GM23338 (cell line): ENCODE results near the gene MPZL1. TPM values are rescaled to one million over a fixed set of nuclear protein-coding genes. Genes with fewer than 3 reads are reported as not detected.
A peak's percentile ranks its signal among the peaks of the same experiment; 100 is the strongest.

Experiments used
- ATAC-seq: fragments of 200-7000 bp; cut with Tn5 transposase; 3 replicates; pipeline ENCODE4 v1.9.1; 2020
- DNase-seq: peaks from one replicate; pipeline ENCODE4 v3.0.0-alpha.2; 2015; ENCODE audit warnings: low spot score
- H2AFZ ChIP-seq: fragments of 200-600 bp; sonication (generic); 2 replicates; pipeline ENCODE4 v1.8.0; 2016; ENCODE audit warnings: antibody characterized with exemption, mild to moderate bottlenecking, moderate library complexity
- H3F3A ChIP-seq: fragments of 200-600 bp; sonication (generic); replicated peaks from 2 replicates; pipeline ENCODE4 v1.8.0; 2017; ENCODE audit warnings: antibody characterized with exemption, mixed run types, low read depth
- H3K27ac ChIP-seq: fragments of 200-600 bp; sonication (generic); 2 replicates; pipeline ENCODE4 v1.6.1; 2016; ENCODE audit warnings: low read depth
- H3K27me3 ChIP-seq: fragments of 200-600 bp; sonication (generic); 2 replicates; pipeline ENCODE4 v1.8.0; 2016; ENCODE audit warnings: mild to moderate bottlenecking, mixed run types, moderate library complexity; ENCODE audit not compliant: insufficient read depth
- H3K36me3 ChIP-seq: fragments of 200-600 bp; sonication (generic); 2 replicates; pipeline ENCODE4 v1.8.0; 2016; ENCODE audit warnings: mild to moderate bottlenecking; ENCODE audit not compliant: insufficient read depth
- H3K4me1 ChIP-seq: fragments of 200-600 bp; sonication (generic); 2 replicates; pipeline ENCODE4 v1.8.0; 2016; ENCODE audit warnings: mild to moderate bottlenecking, moderate library complexity; ENCODE audit not compliant: insufficient read depth
- H3K4me2 ChIP-seq: fragments of 200-600 bp; sonication (generic); 2 replicates; pipeline ENCODE4 v1.7.1; 2017; ENCODE audit warnings: mixed run types
- H3K4me3 ChIP-seq: fragments of 200-600 bp; sonication (generic); 2 replicates; pipeline ENCODE4 v1.6.1; 2016; ENCODE audit warnings: mixed run types
- H3K79me2 ChIP-seq: fragments of 200-600 bp; sonication (generic); replicated peaks from 2 replicates; pipeline ENCODE4 v1.8.0; 2017; ENCODE audit warnings: mild to moderate bottlenecking; ENCODE audit not compliant: insufficient read depth
- H3K9me2 ChIP-seq: fragments of 200-600 bp; sonication (generic); 2 replicates; pipeline ENCODE4 v1.8.0; 2017; ENCODE audit not compliant: insufficient read depth
- H4K20me1 ChIP-seq: fragments of 200-600 bp; sonication (generic); replicated peaks from 2 replicates; pipeline ENCODE4 v1.8.0; 2017; ENCODE audit warnings: mild to moderate bottlenecking; ENCODE audit not compliant: insufficient read depth
- H3K27ac Mint-ChIP-seq: 2 replicates; pipeline ENCODE4 v1.8.0; 2020; ENCODE audit warnings: inconsistent platforms, mild to moderate bottlenecking, moderate library complexity, mixed read lengths
- H3K27me3 Mint-ChIP-seq: 3 replicates; pipeline ENCODE4 v1.8.0; 2022; ENCODE audit warnings: low read depth, mild to moderate bottlenecking, moderate library complexity, mixed read lengths, inconsistent platforms; ENCODE audit not compliant: insufficient read depth, poor library complexity
- H3K36me3 Mint-ChIP-seq: 3 replicates; pipeline ENCODE4 v1.8.0; 2021; ENCODE audit warnings: low read depth, mild to moderate bottlenecking, inconsistent platforms, moderate library complexity, mixed read lengths
- H3K4me1 Mint-ChIP-seq: 3 replicates; pipeline ENCODE4 v1.8.0; 2020; ENCODE audit warnings: mild to moderate bottlenecking, inconsistent platforms, mixed read lengths
- H3K4me3 Mint-ChIP-seq: 3 replicates; pipeline ENCODE4 v1.8.0; 2021; ENCODE audit warnings: moderate library complexity, mild to moderate bottlenecking, inconsistent platforms, mixed read lengths
- H3K9me3 Mint-ChIP-seq: 3 replicates; pipeline ENCODE4 v1.8.0; 2020; ENCODE audit warnings: moderate library complexity, mild to moderate bottlenecking, inconsistent platforms, mixed read lengths
- CREB1 ChIP-seq: fragments of 250-450 bp; sonication (Bioruptor Pico); IDR thresholded peaks from 2 replicates; pipeline ENCODE4 v1.5.0; 2020; ENCODE audit warnings: low read depth, mild to moderate bottlenecking, moderate library complexity
- EZH2 ChIP-seq: fragments of 200-600 bp; sonication (generic); IDR thresholded peaks from one replicate; pipeline ENCODE4 v1.8.0; 2017; ENCODE audit warnings: antibody characterized with exemption, mild to moderate bottlenecking, low read depth; ENCODE audit not compliant: unreplicated experiment
- JUNB ChIP-seq: IDR thresholded peaks from one replicate; pipeline ENCODE4 v1.6.1; 2016; ENCODE audit warnings: antibody characterized with exemption; ENCODE audit not compliant: unreplicated experiment
- STAT1 ChIP-seq: IDR thresholded peaks from one replicate; pipeline ENCODE4 v1.6.1; 2016; ENCODE audit warnings: antibody characterized with exemption; ENCODE audit not compliant: unreplicated experiment
- ZNF114 ChIP-seq: fragments of 250-450 bp; sonication (Bioruptor Pico); IDR thresholded peaks from 2 replicates; pipeline ENCODE4 v1.5.0; 2020; ENCODE audit warnings: mild to moderate bottlenecking, moderate library complexity
- ZNF331 ChIP-seq: fragments of 250-450 bp; sonication (Bioruptor Pico); IDR thresholded peaks from 2 replicates; pipeline ENCODE4 v1.5.0; 2020; ENCODE audit warnings: low read depth, mild to moderate bottlenecking, moderate library complexity
- ZNF462 ChIP-seq: fragments of 250-450 bp; sonication (Bioruptor Pico); IDR thresholded peaks from 2 replicates; pipeline ENCODE4 v1.5.0; 2020; ENCODE audit warnings: mild to moderate bottlenecking, moderate library complexity
- polyA plus RNA-seq: library from polyadenylated mRNA; unstranded; fragments of >200 nt; fragmentation: Nextera tagmentation; extraction: Ambion mirVana; gene quantifications from 2 replicates; pipeline ENCODE4 v1.2.1, GENCODE V29; 2016
- total RNA-seq: library from RNA; depleted of rRNA; stranded (reverse); fragments of >200 nt; shearing (Covaris generic); gene quantifications from 2 replicates; pipeline ENCODE4 v1.2.3, GENCODE V29; 2014
- TF ChIP-seq, protein P1 (sequence below): IDR thresholded peaks from one replicate; pipeline ENCODE4 v1.6.1; 2018; ENCODE audit warnings: antibody characterized with exemption; ENCODE audit not compliant: unreplicated experiment
- TF ChIP-seq, protein P2 (sequence below): IDR thresholded peaks from 2 replicates; pipeline ENCODE4 v1.6.1; 2016; ENCODE audit warnings: antibody characterized with exemption

Gene MPZL1
- total and polyA plus RNA-seq, 2 experiments from 2014 or later, result 35.1 to 85.1 TPM

DNA sequence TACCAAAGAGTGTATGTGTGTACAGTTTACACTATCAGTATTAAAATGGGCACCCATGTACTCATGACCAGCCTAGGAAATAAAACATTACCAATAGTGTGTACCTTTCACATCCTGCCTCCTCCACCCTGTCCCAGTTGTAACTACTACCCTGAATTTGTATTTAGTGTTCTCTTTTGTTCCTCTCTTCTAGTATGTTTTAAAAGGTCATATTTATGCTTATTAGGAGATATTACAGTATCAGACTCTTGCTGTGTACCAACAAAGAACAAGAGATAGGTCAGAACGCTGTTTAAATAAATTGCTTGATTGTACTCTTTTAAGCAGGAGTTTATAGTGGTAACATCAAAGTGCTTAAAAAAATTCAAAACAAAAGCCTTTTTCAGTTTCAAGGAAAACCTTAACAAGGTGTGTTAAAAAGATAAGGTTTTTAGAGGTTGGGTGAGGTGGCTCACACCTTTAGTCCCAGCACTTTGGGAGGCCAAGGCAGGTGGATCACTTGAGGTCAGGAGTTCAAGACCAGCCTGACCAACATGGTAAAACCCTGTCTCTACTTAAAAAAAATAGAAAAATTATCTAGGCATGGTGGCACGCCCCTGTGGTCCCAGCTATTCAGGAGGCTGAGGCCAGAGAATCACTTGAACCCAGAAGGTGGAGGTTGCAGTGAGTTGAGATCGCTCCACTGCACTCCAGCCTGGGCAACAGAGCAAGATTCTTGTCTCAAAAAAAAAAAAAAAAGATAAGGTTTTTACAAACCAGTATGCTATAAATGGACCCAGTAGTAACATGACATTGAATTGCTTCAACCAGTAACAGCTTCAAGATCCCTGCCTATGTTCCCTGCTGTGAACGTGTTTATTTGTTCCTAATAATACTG, 35.9 kb downstream of the MPZL1 start:
- no peak for DNase-seq
- TF ChIP-seq ZNF331 (CRISPR knock-in tag), result no peak
- TF ChIP-seq JUNB, result no peak
- no peak for TF ChIP-seq ZNF114 (CRISPR knock-in tag)
- TF ChIP-seq STAT1, result no peak
- H3K9me2 ChIP-seq, result peaks cover 3% of the 10 kb centered on the region; the same call in 1 of the 2 replicates
- Mint-ChIP-seq H3K36me3 (no peaks in the 10 kb centered on the region), H3K27ac (no peak overlapping the region), H3K4me3 (no peak overlapping the region), H3K4me1 (peaks cover 40% of the 10 kb centered on the region), H3K27me3 (peaks cover 4% of the 10 kb centered on the region), H3K9me3 (no peaks in the 10 kb centered on the region)
- ATAC-seq, result no peak
- peaks cover 35% of the 10 kb centered on the region; the same call in 1 of the 2 replicates for H4K20me1 ChIP-seq
- H2AFZ ChIP-seq, result no peak overlapping the region
- H3K36me3 ChIP-seq, result no peaks in the 10 kb centered on the region
- H3K27me3 ChIP-seq, result no peaks in the 10 kb centered on the region
- no peak overlapping the region for H3K27ac ChIP-seq
- H3K4me1 ChIP-seq, result peaks cover 22% of the 10 kb centered on the region
- H3K79me2 ChIP-seq, result peaks cover 98% of the 10 kb centered on the region
- H3F3A ChIP-seq, result no peaks in the 10 kb centered on the region
- H3K4me2 ChIP-seq, result 0 out of 2 replicates have a peak overlapping the region, but pooled peaks have one; percentile 6
- no peak overlapping the region for H3K4me3 ChIP-seq

- TF ChIP-seq, protein P1, sequence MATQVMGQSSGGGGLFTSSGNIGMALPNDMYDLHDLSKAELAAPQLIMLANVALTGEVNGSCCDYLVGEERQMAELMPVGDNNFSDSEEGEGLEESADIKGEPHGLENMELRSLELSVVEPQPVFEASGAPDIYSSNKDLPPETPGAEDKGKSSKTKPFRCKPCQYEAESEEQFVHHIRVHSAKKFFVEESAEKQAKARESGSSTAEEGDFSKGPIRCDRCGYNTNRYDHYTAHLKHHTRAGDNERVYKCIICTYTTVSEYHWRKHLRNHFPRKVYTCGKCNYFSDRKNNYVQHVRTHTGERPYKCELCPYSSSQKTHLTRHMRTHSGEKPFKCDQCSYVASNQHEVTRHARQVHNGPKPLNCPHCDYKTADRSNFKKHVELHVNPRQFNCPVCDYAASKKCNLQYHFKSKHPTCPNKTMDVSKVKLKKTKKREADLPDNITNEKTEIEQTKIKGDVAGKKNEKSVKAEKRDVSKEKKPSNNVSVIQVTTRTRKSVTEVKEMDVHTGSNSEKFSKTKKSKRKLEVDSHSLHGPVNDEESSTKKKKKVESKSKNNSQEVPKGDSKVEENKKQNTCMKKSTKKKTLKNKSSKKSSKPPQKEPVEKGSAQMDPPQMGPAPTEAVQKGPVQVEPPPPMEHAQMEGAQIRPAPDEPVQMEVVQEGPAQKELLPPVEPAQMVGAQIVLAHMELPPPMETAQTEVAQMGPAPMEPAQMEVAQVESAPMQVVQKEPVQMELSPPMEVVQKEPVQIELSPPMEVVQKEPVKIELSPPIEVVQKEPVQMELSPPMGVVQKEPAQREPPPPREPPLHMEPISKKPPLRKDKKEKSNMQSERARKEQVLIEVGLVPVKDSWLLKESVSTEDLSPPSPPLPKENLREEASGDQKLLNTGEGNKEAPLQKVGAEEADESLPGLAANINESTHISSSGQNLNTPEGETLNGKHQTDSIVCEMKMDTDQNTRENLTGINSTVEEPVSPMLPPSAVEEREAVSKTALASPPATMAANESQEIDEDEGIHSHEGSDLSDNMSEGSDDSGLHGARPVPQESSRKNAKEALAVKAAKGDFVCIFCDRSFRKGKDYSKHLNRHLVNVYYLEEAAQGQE, result no peak
- TF ChIP-seq, protein P2, sequence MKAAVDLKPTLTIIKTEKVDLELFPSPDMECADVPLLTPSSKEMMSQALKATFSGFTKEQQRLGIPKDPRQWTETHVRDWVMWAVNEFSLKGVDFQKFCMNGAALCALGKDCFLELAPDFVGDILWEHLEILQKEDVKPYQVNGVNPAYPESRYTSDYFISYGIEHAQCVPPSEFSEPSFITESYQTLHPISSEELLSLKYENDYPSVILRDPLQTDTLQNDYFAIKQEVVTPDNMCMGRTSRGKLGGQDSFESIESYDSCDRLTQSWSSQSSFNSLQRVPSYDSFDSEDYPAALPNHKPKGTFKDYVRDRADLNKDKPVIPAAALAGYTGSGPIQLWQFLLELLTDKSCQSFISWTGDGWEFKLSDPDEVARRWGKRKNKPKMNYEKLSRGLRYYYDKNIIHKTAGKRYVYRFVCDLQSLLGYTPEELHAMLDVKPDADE, result no peak
- TF ChIP-seq JUNB, result no peak
- TF ChIP-seq EZH2, result no peak
- TF ChIP-seq STAT1, result no peak
- TF ChIP-seq ZNF462 (CRISPR knock-in tag), result no peak
- no peak for TF ChIP-seq CREB1 (CRISPR knock-in tag)
- ATAC-seq, result no peak
- Histone ChIP-seq H3K9me2 (peaks cover 3% of the 10 kb centered on the region; the same call in 1 of the 2 replicates), H3K27me3 (no peaks in the 10 kb centered on the region), H3K4me2 (no peak overlapping the region), H3K79me2 (peaks cover 81% of the 10 kb centered on the region), H3K4me1 (peaks cover 25% of the 10 kb centered on the region), H3K27ac (no peak overlapping the region; the same call in 1 of the 2 replicates), H2AFZ (no peak overlapping the region), H3K4me3 (no peak overlapping the region), H3K36me3 (no peaks in the 10 kb centered on the region), H3F3A (no peaks in the 10 kb centered on the region), H4K20me1 (peaks cover 39% of the 10 kb centered on the region)
- Mint-ChIP-seq H3K4me3 (no peak overlapping the region), H3K27me3 (peaks cover 4% of the 10 kb centered on the region), H3K9me3 (no peaks in the 10 kb centered on the region), H3K27ac (no peak overlapping the region), H3K36me3 (no peaks in the 10 kb centered on the region), H3K4me1 (peaks cover 33% of the 10 kb centered on the region)
- no peak for DNase-seq
Observed at GRCh38 chr1:167761400-167761799, 39.6 kb downstream of the MPZL1 start.
